T-helper 1 cell (primary cell): ENCODE measurements around the gene CDC42BPB.

Source experiments
- DNase-seq, 5 donors: peaks; one replicate each; pipeline ENCODE4 v3.0.0-alpha.2; 2012 to 2020

Gene CDC42BPB

GRCh38 chr14:103013028-103013427, 44.3 kb downstream of the CDC42BPB start:
- DNase-seq: no peak

- DNase-seq: no peak
These were observed 47.8 kb downstream of the CDC42BPB start for GRCh38 chr14:103009559-103009958.

GRCh38 chr14:103008768-103009357, 48.5 kb downstream of the CDC42BPB start:
- no peak for DNase-seq

GRCh38 chr14:103008126-103008525, 49.2 kb downstream of the CDC42BPB start:
- no peak for DNase-seq

DNA sequence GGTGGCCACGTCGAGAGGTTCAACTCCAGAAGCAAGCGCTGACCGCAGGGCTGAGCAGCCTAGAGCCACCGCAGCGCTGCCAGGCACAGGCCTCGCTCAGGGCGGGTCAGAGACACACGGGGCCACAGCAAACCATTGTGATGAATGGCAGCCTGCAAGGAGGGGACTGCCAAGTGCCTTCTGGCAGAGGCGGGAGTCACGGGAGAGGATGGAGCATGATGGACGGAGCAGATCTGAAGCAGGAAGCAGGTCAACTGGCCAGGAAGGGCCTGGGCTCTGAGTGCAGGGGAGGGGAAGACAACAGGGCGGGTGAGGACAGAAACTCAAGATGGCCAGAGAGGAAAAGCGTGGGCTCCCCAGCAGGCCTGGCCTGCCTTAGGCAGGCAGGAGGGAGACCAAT, 49.8 kb downstream of the CDC42BPB start:
- no peak for DNase-seq

DNA sequence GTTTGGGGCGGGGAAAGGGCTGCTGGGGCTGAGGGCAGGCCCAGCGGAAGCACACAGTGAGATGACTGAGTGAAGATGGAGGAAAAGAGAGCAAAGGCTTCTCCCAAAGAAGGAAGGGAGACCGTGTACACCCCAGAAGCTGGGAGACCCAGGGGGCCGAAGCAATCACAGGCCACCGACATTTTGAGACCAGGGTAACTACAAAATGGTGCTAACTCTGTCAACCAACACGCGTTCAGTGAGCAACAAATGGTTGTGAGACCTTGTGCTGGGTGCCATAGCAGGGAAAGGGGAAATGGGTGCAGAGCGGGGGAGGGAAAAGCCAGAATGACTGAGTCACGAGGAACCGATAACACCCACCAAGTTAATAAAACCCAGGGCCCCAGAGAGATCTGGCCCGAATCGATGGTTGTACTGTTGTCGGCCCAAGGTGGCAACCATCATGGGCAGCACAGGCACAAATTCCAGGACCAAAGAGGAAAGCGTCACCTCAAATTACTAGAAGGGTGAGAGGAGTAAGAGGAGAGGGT, 50.3 kb downstream of the CDC42BPB start:
- no peak for DNase-seq

GRCh38 chr14:103006106-103006505, 51.2 kb downstream of the CDC42BPB start:
- no peak for DNase-seq

- DNase-seq: no peak
These were observed 53.5 kb downstream of the CDC42BPB start for GRCh38 chr14:103003850-103004249.

DNA sequence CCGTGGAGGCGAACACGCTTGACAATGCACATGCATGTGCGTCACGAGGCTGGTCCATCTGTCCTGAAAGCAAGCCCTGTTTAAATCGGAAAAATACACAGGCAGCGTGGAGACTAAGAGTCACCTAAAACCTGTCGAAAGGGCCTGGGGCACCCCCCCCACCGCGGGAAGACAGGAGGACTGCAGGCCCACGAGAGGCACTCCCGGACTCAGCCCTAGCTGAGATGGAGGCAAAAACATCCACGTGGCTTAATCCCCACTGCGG, 54.1 kb downstream of the CDC42BPB start:
- no peak for DNase-seq

DNA sequence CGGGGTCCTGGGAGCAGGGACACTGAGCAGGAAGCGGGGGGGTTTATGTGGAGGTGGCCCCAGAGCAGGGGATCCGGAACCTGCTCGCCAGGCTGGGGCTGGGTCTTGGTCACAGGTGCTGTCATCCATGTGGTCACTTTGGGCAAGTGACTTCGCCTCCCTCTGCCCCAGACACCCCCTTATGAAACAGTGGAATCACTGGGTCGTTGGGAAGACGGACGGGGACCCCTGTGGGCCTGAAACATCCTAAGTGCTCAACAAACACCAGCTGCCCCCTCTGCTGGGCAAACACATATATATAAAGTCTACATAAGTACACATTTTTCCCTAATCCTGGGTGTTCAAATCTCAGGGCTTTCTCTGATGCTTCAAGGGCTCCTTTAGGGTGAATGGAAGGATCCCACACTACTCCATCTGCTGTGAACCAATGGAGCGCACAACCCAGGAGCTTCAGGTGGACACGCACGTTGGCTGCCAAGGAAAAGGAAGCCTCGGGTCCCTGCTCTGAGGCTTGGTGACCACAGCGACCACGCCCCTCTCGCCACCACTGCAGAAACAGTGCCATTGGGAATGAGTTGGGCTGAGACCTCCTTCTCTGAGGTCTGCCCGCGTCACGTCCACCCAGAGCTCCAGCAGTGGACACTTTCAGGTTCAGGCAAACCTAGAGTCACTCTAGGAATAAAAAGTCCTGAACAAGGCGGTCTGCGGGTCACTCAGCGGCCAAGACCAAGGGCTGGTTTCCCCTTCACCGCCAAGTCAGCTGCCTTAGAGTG, 54.6 kb downstream of the CDC42BPB start:
- DNase-seq: no peak

GRCh38 chr14:103001651-103002396, 55.5 kb downstream of the CDC42BPB start:
- DNase-seq: no peak

- DNase-seq: no peak
These were observed 56.1 kb downstream of the CDC42BPB start for GRCh38 chr14:103001226-103001625.

DNA sequence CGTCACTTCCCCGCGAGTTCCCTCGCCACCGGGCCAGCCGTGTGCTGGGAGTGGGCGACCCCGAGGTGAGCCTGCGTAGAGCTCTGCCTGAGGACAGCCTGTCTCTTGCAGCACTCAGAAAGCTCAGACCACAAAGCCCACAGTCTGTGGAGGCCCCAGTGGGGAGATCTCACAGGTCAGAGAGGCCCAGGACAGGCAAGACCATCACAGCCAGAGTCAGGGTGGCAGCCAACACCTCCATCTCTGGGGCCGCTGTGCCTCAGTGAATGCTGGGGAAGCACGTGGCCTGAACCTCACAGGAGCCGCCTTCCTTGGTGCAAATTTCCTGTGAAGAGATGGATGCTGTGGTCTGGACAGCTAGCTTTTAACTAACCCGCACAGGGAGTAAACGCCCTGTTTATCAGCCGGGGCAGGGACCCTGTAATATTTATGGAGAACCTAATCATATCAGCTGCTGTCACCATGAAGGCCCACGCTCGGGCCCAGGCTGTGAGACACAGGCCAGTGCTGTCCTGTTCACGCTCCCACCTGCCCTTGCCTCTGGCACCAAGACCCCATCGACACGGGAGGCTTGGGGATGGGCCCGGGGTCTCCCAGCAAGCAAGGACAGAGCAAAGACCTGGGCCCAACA, 56.9 kb downstream of the CDC42BPB start:
- DNase-seq: no peak

GRCh38 chr14:102999227-102999895, 58.0 kb downstream of the CDC42BPB start:
- DNase-seq: no peak

DNA sequence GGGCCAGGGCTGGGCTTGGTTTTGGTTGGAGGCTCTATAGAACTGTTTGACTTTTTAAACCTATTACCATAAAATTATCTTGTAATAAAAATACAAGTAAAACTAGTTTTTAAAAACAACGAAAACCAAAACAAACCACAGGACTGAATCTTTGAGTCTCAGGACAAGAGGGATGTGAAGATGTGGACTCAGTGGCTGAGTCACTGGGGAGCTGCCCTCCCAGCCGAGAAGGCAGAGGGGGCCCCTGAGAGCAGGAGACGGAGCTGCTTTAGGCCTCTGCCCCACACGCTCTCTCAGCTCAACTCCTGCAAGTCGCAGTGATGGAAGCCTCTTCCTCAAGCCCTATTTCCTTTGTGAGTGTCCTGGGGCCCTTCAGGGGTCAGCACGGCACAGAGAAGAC, 59.0 kb downstream of the CDC42BPB start:
- no peak for DNase-seq

DNA sequence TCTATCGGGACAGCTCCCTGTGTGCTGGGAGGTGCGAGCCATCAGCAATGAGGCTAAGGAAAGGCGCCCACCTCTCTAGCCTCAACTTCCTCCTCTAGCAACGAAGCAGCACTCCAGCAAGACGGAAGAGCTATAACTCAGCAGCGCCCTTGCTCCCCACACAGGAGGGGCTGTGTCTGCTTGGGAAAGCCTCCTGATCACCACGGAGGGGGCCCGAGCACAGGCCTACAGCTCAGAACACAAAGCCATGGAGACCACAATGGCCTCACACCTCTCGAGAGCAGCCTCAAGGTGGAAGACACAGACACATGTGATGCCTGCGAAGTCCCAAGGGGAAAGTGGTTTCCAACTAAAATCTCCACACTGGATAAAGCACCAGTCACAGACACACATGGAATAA, 60.4 kb downstream of the CDC42BPB start:
- DNase-seq: no peak

DNA sequence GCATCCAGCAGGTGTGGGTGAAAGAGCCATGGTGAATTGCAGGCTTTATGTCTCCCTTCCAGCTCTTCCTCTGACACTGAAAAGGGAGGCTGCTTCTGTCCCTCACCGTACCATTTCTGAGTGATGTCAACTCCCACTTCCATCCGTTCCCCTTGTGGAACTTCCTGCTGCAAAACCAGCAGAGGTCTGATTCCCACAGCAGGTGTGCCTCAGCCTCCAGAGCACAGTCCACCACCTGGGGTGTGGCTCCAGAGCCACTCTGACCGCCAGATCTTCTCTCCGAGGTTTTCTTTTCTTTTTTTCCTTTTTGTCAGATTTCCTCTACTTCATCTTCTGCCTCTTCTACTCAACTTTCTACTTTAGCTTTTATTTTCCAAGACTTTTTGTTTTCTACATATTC, 62.7 kb downstream of the CDC42BPB start:
- no peak for DNase-seq

DNA sequence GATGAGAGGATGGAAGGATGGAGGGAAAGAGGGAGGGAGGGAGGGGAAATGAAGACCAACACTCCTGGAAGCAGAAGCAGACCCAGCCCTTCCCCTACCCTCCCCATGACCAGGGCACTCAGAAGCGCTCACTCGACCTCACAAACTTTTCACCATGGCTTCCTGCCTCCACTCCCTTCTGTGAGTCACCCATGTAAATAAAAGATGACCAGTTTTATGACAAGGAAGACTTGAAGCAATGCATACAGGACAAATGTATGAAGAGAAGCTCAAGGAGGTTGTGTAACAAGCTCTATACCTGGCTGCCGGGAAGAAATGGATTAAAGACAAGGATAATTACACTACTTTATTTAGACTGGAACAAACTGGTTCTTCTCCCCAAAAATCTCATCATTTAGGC, 63.8 kb downstream of the CDC42BPB start:
- no peak for DNase-seq

- DNase-seq: no peak
These were observed 66.0 kb downstream of the CDC42BPB start for GRCh38 chr14:102991376-102991775.

- no peak for DNase-seq
These were observed 69.3 kb downstream of the CDC42BPB start for GRCh38 chr14:102988054-102988453.

GRCh38 chr14:102986810-102987579, 70.4 kb downstream of the CDC42BPB start:
- DNase-seq: no peak

GRCh38 chr14:102985665-102986064, 71.7 kb downstream of the CDC42BPB start:
- DNase-seq: no peak
